Lung (tissue), 12 donors: Measurements from ENCODE around the gene VEZT. TPM values are rescaled to one million over a fixed set of nuclear protein-coding genes. Genes with fewer than 3 reads are reported as not detected.

Experiments
- ATAC-seq: fragments of 200-7000 bp; cut with Tn5 transposase; one replicate; pipeline ENCODE4 v1.9.1; 2020; ENCODE audit warnings: moderate number of reproducible peaks; ENCODE audit not compliant: insufficient read depth, low FRiP score
- DNase-seq, 3 donors: peaks; one replicate each; pipeline ENCODE4 v3.0.0-alpha.2; 2013 to 2017
- H3K27ac ChIP-seq, 2 donors: one replicate each; pipeline ENCODE4 v1.5.1; 2013; ENCODE audit warnings: mild to moderate bottlenecking in 2 of 2, moderate library complexity in 2 of 2, control low read depth in 1 of 2, inconsistent platforms in 1 of 2, low read depth in 1 of 2, low read length in 1 of 2
- H3K27me3 ChIP-seq, 3 donors: one replicate each; pipeline ENCODE4 v1.5.1; 2013; ENCODE audit warnings: low read length in 2 of 3; ENCODE audit not compliant: control insufficient read depth in 3 of 3, insufficient read depth in 3 of 3
- H3K36me3 ChIP-seq, 4 donors: one replicate each; pipeline ENCODE4 v1.5.1; 2013; ENCODE audit warnings: low read length in 4 of 4, mild to moderate bottlenecking in 1 of 4, moderate library complexity in 1 of 4; ENCODE audit not compliant: control insufficient read depth in 4 of 4, insufficient read depth in 4 of 4
- H3K4me1 ChIP-seq, 5 donors: one replicate each; pipeline ENCODE4 v1.5.1; 2013; ENCODE audit warnings: low read length in 5 of 5, mild to moderate bottlenecking in 2 of 5, moderate library complexity in 1 of 5; ENCODE audit not compliant: control insufficient read depth in 5 of 5, insufficient read depth in 5 of 5
- H3K4me3 ChIP-seq: one replicate; pipeline ENCODE4 v1.5.1; 2013; ENCODE audit warnings: mild to moderate bottlenecking, control low read depth, moderate library complexity
- H3K9ac ChIP-seq, 2 donors: one replicate each; pipeline ENCODE4 v1.5.1; 2013; ENCODE audit warnings: low read length in 2 of 2, control low read depth in 1 of 2; ENCODE audit not compliant: insufficient read depth in 1 of 2
- H3K9me3 ChIP-seq, 4 donors: one replicate each; pipeline ENCODE4 v1.5.1; 2013; ENCODE audit warnings: low read length in 3 of 4, mild to moderate bottlenecking in 1 of 4, moderate library complexity in 1 of 4; ENCODE audit not compliant: control insufficient read depth in 4 of 4, insufficient read depth in 3 of 4
- WGBS, 2 donors: extraction: QIAGEN DNeasy Blood & Tissue Kit; methylation state at CpG; one replicate each; pipeline ENCODE4 v1.1.7; 2013; 5-methylcytosine and 5-hydroxymethylcytosine counted together
- polyA plus RNA-seq, 2 donors: library from polyadenylated mRNA; stranded (reverse); fragments of 200-250 nt; gene quantifications; one replicate each; pipeline ENCODE4 v1.2.1, GENCODE V29; 2013
- total RNA-seq, 2 donors: library from RNA; depleted of rRNA in 1 of 2; stranded (reverse); fragments of >200 nt in 1 of 2; gene quantifications; one replicate each; pipeline ENCODE4 v1.2.1, GENCODE V29; 2014 to 2021
- TF ChIP-seq, protein P1 (sequence below): IDR thresholded peaks from 2 replicates; pipeline ENCODE4 v1.5.1; 2012; ENCODE audit warnings: mild to moderate bottlenecking; ENCODE audit errors: control extremely low read depth, extremely low read depth
- donor health status: control.
- donor health status: control.
- donor health status: Bipolar disorder and iron deficiency.
- donor health status: healthy.
- donor health status: DM: yes; HTN: yes; CAD: no.

VEZT gene
- total and polyA plus RNA-seq, 4 donors = 28.6 to 144 (median 47.3) TPM

DNA sequence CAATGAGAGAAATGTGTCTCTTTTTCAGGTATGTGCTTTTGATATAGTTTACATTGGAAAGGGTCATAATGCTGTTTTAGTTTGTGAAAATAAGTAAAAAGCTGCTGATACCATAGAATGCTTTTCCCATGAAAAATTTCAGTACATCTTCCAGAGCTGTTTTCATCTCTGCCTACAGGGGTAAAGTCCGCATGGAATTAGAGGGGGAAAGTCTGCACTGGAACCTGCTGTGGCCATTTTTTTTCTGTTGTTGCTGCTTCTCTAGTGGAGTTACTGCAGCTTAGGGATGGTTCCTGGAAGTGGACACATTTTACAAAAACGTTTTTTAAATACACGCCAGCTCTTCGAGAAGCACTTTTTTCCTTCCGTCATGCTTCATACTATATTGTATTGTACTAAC, 81.3 kb downstream of the VEZT start:
- WGBS, 2 donors = 88 to 91% methylated on average over 5 of the region's 5 CpGs
- no peak for ATAC-seq
- Histone ChIP-seq H3K4me1 (no peaks in the 10 kb centered on the region), H3K4me3 (no peak overlapping the region), H3K9ac (no peak overlapping the region), H3K27me3 (no peaks in the 10 kb centered on the region), H3K36me3 (peaks cover 8 to 32% (median 16%) of the 10 kb centered on the region in 4 donors), H3K9me3 (no peaks in the 10 kb centered on the region), H3K27ac (no peak overlapping the region)
- TF ChIP-seq, protein P1, sequence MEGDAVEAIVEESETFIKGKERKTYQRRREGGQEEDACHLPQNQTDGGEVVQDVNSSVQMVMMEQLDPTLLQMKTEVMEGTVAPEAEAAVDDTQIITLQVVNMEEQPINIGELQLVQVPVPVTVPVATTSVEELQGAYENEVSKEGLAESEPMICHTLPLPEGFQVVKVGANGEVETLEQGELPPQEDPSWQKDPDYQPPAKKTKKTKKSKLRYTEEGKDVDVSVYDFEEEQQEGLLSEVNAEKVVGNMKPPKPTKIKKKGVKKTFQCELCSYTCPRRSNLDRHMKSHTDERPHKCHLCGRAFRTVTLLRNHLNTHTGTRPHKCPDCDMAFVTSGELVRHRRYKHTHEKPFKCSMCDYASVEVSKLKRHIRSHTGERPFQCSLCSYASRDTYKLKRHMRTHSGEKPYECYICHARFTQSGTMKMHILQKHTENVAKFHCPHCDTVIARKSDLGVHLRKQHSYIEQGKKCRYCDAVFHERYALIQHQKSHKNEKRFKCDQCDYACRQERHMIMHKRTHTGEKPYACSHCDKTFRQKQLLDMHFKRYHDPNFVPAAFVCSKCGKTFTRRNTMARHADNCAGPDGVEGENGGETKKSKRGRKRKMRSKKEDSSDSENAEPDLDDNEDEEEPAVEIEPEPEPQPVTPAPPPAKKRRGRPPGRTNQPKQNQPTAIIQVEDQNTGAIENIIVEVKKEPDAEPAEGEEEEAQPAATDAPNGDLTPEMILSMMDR = no peak
- no peak for DNase-seq

DNA sequence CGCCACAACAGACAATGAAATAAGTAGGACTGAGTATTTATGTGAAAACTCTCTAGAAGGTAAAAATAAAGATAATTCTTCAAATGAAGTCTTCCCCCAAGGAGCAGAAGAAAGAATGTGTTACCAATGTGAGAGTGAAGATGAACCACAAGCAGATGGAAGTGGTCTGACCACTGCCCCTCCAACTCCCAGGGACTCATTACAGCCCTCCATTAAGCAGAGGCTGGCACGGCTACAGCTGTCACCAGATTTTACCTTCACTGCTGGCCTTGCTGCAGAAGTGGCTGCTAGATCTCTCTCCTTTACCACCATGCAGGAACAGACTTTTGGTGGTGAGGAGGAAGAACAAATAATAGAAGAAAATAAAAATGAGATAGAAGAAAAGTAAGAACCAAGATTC, 82.7 kb downstream of the VEZT start:
- peaks cover 8 to 30% (median 18%) of the 10 kb centered on the region in 4 donors for H3K36me3 ChIP-seq
- DNase-seq (no peak), ATAC-seq (no peak)
- H3K9ac ChIP-seq = no peak overlapping the region
- no peaks in the 10 kb centered on the region for H3K9me3 ChIP-seq
- H3K27me3 ChIP-seq = no peaks in the 10 kb centered on the region
- H3K27ac ChIP-seq = no peak overlapping the region
- no peak overlapping the region for H3K4me3 ChIP-seq
- TF ChIP-seq, protein P1 = no peak
- H3K4me1 ChIP-seq = no peaks in the 10 kb centered on the region
- 87 to 94% methylated on average over 2 of the region's 2 CpGs for WGBS, 2 donors

DNA sequence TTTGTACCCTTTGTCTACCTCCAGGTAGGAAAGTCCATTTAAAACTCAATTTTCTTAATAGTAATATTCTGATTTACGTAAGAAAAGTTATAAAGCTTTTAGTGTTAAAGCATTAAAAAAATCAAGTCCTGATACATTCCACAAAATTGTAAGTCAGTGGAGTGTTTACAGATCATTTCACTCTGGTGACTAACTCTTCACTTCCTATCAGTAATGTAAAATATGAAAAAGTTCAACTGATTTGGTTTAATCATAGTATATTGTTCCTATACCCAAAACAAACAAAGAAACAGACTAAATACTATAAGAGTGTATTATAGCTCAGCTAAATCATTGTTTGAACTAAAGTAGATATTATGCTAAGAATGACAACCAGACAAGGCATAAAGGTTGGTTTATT, 85.9 kb downstream of the VEZT start:
- H3K9me3 ChIP-seq = no peaks in the 10 kb centered on the region

More for the DNA sequence above, 85.9 kb downstream of the VEZT start:
- Histone ChIP-seq H3K4me1 (no peaks in the 10 kb centered on the region), H3K27ac (no peak overlapping the region), H3K4me3 (no peak overlapping the region), H3K9ac (no peak overlapping the region), H3K36me3 (peaks cover 4 to 18% (median 9%) of the 10 kb centered on the region in 4 donors), H3K27me3 (no peaks in the 10 kb centered on the region)
- TF ChIP-seq, protein P1 = no peak
- WGBS, 2 donors = 65 to 90% methylated on average over 1 of the region's 1 CpG
- DNase-seq = no peak
- no peak for ATAC-seq
